GM12878 (cell line): ENCODE data around the gene GZMH.

Source experiments
- CBX5 ChIP-seq: sonication (generic); IDR thresholded peaks from 2 replicates; pipeline ENCODE4 v1.6.1; 2016; ENCODE audit warnings: low read depth, moderate library complexity, mild to moderate bottlenecking, inconsistent platforms
- EZH2 ChIP-seq: IDR thresholded peaks from 2 replicates; pipeline ENCODE4 v1.6.1; 2012; ENCODE audit warnings: low read depth, mild to moderate bottlenecking, control low read depth, inconsistent platforms, low read length, borderline replicate concordance; ENCODE audit not compliant: control insufficient read depth
- GABPA ChIP-seq: IDR thresholded peaks from 2 replicates; pipeline ENCODE4 v1.6.1; 2014; ENCODE audit warnings: antibody characterized with exemption, low read depth, mild to moderate bottlenecking, inconsistent platforms
- POLR2A ChIP-seq: IDR thresholded peaks from 2 replicates; pipeline ENCODE4 v1.6.1; 2011; ENCODE audit warnings: low read depth, mild to moderate bottlenecking, low read length
- POLR2AphosphoS5 ChIP-seq: IDR thresholded peaks from 2 replicates; pipeline ENCODE4 v1.6.1; 2011; ENCODE audit warnings: mild to moderate bottlenecking, low read length, inconsistent platforms
- RB1 ChIP-seq: fragments of 450-650 bp; formaldehyde crosslinking; IDR thresholded peaks from 2 replicates; pipeline ENCODE4 v1.6.1; 2017; ENCODE audit warnings: mild to moderate bottlenecking, borderline replicate concordance
- RCOR1 ChIP-seq: conservative IDR thresholded peaks from 2 replicates; pipeline ENCODE4 v1.6.1; 2012; ENCODE audit warnings: low read depth, low read length, improper control_type of control experiment
- SMAD1 ChIP-seq: fragments of 450-650 bp; IDR thresholded peaks from 2 replicates; pipeline ENCODE4 v1.6.1; 2018; ENCODE audit warnings: mild to moderate bottlenecking, low read depth; ENCODE audit not compliant: partially characterized antibody
- SPI1 ChIP-seq: IDR thresholded peaks from 2 replicates; pipeline ENCODE4 v1.6.1; 2011; ENCODE audit warnings: low read depth, mild to moderate bottlenecking, low read length, moderate library complexity, borderline replicate concordance; ENCODE audit not compliant: insufficient read depth
- SREBF2 ChIP-seq: IDR thresholded peaks from 2 replicates; pipeline ENCODE4 v1.6.1; 2012; ENCODE audit warnings: mild to moderate bottlenecking, low read length
- USF1 ChIP-seq: IDR thresholded peaks from 2 replicates; pipeline ENCODE4 v1.6.1; 2011; ENCODE audit warnings: borderline replicate concordance, low read depth, mild to moderate bottlenecking, moderate library complexity, mixed read lengths, low read length; ENCODE audit not compliant: insufficient read depth; ENCODE audit errors: extremely low read length
- TF ChIP-seq, protein P1 (sequence below), 3 experiments: IDR thresholded peaks in 2 of 3; conservative IDR thresholded peaks in 1 of 3; 2 replicates each; pipeline ENCODE4 v1.5.1; 2011; ENCODE audit warnings: low read depth in 3 of 3, low read length in 3 of 3, mild to moderate bottlenecking in 3 of 3, control low read depth in 2 of 3, moderate library complexity in 2 of 3, inconsistent platforms in 1 of 3, mixed read lengths in 1 of 3; ENCODE audit not compliant: control insufficient read depth in 2 of 3, insufficient read depth in 1 of 3; ENCODE audit errors: extremely low read depth in 1 of 3
- TF ChIP-seq, protein P2 (sequence below): fragments of 450-650 bp; IDR thresholded peaks from 2 replicates; pipeline ENCODE4 v1.6.1; 2016; ENCODE audit warnings: mild to moderate bottlenecking, moderate library complexity, borderline replicate concordance

DNA sequence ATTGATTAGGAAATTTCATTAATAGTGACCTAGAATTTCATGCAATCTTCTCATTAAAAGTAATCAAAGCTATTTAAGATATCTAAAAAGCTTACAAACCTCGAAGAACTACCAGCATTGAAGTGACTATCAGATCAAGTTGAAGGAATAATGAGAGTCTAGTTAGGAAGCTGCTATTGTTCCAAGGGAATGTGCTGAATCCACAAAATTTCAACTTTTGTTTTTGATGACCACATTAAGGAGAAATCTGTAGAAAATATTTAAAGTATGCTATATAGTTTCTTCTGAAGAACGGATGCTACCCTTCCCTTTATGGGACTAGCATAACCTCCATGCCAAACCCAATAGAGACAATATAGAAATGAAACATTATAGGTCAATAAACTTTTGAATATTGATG lies 30.9 kb downstream of the GZMH start:
- TF ChIP-seq RB1, result no peak
- no peak for TF ChIP-seq RCOR1
- no peak for TF ChIP-seq SMAD1
- TF ChIP-seq, protein P1, sequence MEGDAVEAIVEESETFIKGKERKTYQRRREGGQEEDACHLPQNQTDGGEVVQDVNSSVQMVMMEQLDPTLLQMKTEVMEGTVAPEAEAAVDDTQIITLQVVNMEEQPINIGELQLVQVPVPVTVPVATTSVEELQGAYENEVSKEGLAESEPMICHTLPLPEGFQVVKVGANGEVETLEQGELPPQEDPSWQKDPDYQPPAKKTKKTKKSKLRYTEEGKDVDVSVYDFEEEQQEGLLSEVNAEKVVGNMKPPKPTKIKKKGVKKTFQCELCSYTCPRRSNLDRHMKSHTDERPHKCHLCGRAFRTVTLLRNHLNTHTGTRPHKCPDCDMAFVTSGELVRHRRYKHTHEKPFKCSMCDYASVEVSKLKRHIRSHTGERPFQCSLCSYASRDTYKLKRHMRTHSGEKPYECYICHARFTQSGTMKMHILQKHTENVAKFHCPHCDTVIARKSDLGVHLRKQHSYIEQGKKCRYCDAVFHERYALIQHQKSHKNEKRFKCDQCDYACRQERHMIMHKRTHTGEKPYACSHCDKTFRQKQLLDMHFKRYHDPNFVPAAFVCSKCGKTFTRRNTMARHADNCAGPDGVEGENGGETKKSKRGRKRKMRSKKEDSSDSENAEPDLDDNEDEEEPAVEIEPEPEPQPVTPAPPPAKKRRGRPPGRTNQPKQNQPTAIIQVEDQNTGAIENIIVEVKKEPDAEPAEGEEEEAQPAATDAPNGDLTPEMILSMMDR (IDR thresholded peaks at IDR 0.05 in 2 of 3, conservative IDR thresholded peaks at IDR 0.05 in 1 of 3; ENCODE audit: control insufficient read depth in 2 of 3, extremely low read depth in 1 of 3, insufficient read depth in 1 of 3, low read depth in 3 of 3, low read length in 3 of 3), result no peak
- TF ChIP-seq POLR2AphosphoS5, result no peak
- TF ChIP-seq USF1, result no peak
- no peak for TF ChIP-seq SPI1
- TF ChIP-seq EZH2, result no peak
- no peak for TF ChIP-seq SREBF2
- TF ChIP-seq GABPA, result no peak
- TF ChIP-seq, protein P2, sequence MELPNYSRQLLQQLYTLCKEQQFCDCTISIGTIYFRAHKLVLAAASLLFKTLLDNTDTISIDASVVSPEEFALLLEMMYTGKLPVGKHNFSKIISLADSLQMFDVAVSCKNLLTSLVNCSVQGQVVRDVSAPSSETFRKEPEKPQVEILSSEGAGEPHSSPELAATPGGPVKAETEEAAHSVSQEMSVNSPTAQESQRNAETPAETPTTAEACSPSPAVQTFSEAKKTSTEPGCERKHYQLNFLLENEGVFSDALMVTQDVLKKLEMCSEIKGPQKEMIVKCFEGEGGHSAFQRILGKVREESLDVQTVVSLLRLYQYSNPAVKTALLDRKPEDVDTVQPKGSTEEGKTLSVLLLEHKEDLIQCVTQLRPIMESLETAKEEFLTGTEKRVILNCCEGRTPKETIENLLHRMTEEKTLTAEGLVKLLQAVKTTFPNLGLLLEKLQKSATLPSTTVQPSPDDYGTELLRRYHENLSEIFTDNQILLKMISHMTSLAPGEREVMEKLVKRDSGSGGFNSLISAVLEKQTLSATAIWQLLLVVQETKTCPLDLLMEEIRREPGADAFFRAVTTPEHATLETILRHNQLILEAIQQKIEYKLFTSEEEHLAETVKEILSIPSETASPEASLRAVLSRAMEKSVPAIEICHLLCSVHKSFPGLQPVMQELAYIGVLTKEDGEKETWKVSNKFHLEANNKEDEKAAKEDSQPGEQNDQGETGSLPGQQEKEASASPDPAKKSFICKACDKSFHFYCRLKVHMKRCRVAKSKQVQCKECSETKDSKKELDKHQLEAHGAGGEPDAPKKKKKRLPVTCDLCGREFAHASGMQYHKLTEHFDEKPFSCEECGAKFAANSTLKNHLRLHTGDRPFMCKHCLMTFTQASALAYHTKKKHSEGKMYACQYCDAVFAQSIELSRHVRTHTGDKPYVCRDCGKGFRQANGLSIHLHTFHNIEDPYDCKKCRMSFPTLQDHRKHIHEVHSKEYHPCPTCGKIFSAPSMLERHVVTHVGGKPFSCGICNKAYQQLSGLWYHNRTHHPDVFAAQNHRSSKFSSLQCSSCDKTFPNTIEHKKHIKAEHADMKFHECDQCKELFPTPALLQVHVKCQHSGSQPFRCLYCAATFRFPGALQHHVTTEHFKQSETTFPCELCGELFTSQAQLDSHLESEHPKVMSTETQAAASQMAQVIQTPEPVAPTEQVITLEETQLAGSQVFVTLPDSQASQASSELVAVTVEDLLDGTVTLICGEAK, result no peak
- no peak for TF ChIP-seq CBX5
- TF ChIP-seq POLR2A, result no peak
